ENCODE data around the gene DRC1.
A peak's percentile ranks its signal among the peaks of the same experiment; 100 is the strongest.

Gene DRC1

GRCh38 chr2:26493566-26493965 lies 91.8 kb downstream of the DRC1 start:
- no peaks in the 10 kb centered on the region for H3K27me3 ChIP-seq (ENCODE audit: insufficient read depth, low read depth, severe bottlenecking)
- H3K4me3 ChIP-seq (ENCODE audit: low read depth, low read length): no peak overlapping the region
- H3K27ac ChIP-seq: no peak overlapping the region
- DNase-seq: no peak
- H3K9me3 ChIP-seq (ENCODE audit: severe bottlenecking): no peaks in the 10 kb centered on the region
- TF ChIP-seq CTCF (IDR thresholded peaks at IDR 0.05; ENCODE audit: low read depth, low read length): no peak
- no peaks in the 10 kb centered on the region for H3K36me3 ChIP-seq

- H3K36me3 ChIP-seq: no peaks in the 10 kb centered on the region
- no peak for DNase-seq
- H3K27me3 ChIP-seq (ENCODE audit: insufficient read depth, low read depth, severe bottlenecking): no peaks in the 10 kb centered on the region
- H3K9me3 ChIP-seq (ENCODE audit: severe bottlenecking): no peaks in the 10 kb centered on the region
- no peak overlapping the region for H3K27ac ChIP-seq
- TF ChIP-seq CTCF (IDR thresholded peaks at IDR 0.05; ENCODE audit: low read depth, low read length): no peak
- no peak overlapping the region for H3K4me3 ChIP-seq (ENCODE audit: low read depth, low read length)
Measured at GRCh38 chr2:26494199-26494598, 92.5 kb downstream of the DRC1 start.

- Histone ChIP-seq H3K27me3 (ENCODE audit: insufficient read depth, low read depth, severe bottlenecking) (no peaks in the 10 kb centered on the region), H3K4me3 (ENCODE audit: low read depth, low read length) (no peak overlapping the region), H3K36me3 (no peaks in the 10 kb centered on the region), H3K27ac (no peak overlapping the region), H3K9me3 (ENCODE audit: severe bottlenecking) (no peaks in the 10 kb centered on the region)
- no peak for DNase-seq
- TF ChIP-seq CTCF (IDR thresholded peaks at IDR 0.05; ENCODE audit: low read depth, low read length): no peak
Measured at GRCh38 chr2:26494891-26495290, 93.2 kb downstream of the DRC1 start.

- no peak for DNase-seq
- no peak overlapping the region for H3K27ac ChIP-seq
- no peaks in the 10 kb centered on the region for H3K27me3 ChIP-seq (ENCODE audit: insufficient read depth, low read depth, severe bottlenecking)
- H3K9me3 ChIP-seq (ENCODE audit: severe bottlenecking): no peaks in the 10 kb centered on the region
- no peaks in the 10 kb centered on the region for H3K36me3 ChIP-seq
- H3K4me3 ChIP-seq (ENCODE audit: low read depth, low read length): no peak overlapping the region
- no peak for TF ChIP-seq CTCF (IDR thresholded peaks at IDR 0.05; ENCODE audit: low read depth, low read length)
Measured at GRCh38 chr2:26495705-26496297, 94.1 kb downstream of the DRC1 start.

GRCh38 chr2:26500406-26500805 lies 98.7 kb downstream of the DRC1 start:
- no peaks in the 10 kb centered on the region for H3K27me3 ChIP-seq (ENCODE audit: insufficient read depth, low read depth, severe bottlenecking)
- TF ChIP-seq CTCF (IDR thresholded peaks at IDR 0.05; ENCODE audit: low read depth, low read length): no peak

GRCh38 chr2:26503231-26503880 lies 101.6 kb downstream of the DRC1 start:
- peak; percentile 96 for DNase-seq
- peak overlapping the region; percentile 93 for H3K27ac ChIP-seq
- TF ChIP-seq CTCF (IDR thresholded peaks at IDR 0.05; ENCODE audit: low read depth, low read length): peak; percentile 93
- no peaks in the 10 kb centered on the region for H3K27me3 ChIP-seq (ENCODE audit: insufficient read depth, low read depth, severe bottlenecking)
- peak overlapping the region; percentile 44 for H3K4me3 ChIP-seq (ENCODE audit: low read depth, low read length)
- H3K9me3 ChIP-seq (ENCODE audit: severe bottlenecking): no peaks in the 10 kb centered on the region
- H3K36me3 ChIP-seq: no peaks in the 10 kb centered on the region

More at GRCh38 chr2:26500406-26500805, 98.7 kb downstream of the DRC1 start:
- DNase-seq: no peak
- H3K27ac ChIP-seq: no peak overlapping the region
- H3K4me3 ChIP-seq (ENCODE audit: low read depth, low read length): no peak overlapping the region
- no peaks in the 10 kb centered on the region for H3K9me3 ChIP-seq (ENCODE audit: severe bottlenecking)
- H3K36me3 ChIP-seq: no peaks in the 10 kb centered on the region
